HG03432 (cell line): ENCODE measurements around the gene SOD1.
"Not testable (repeated sequence)": the region's sequence is repeated elsewhere in the genome, so short reads cannot be mapped to it uniquely, and the experiment has no call there.

Source experiments
- ATAC-seq: cut with Tn5 transposase; IDR thresholded peaks from one replicate; pipeline ENCODE4 v1.9.1; 2021; ENCODE audit warnings: mild to moderate bottlenecking, moderate library complexity; ENCODE audit not compliant: unreplicated experiment

Gene SOD1

GRCh38 chr21:31659536-31660258 is at the start of gene SOD1:
SOD1 (plus strand) TSS chr21:31659693; CDS start chr21:31659770, 77 bp downstream.
- ATAC-seq, result peak; percentile 96

- ATAC-seq, result no peak
Measured at GRCh38 chr21:31611445-31611844, 48.0 kb upstream of the SOD1 start.

GRCh38 chr21:31612894-31613785 is 46.4 kb upstream of the SOD1 start:
- ATAC-seq, result no peak

- ATAC-seq, result no peak
Measured at GRCh38 chr21:31614705-31615104, 44.8 kb upstream of the SOD1 start.

GRCh38 chr21:31616216-31616615 is 43.3 kb upstream of the SOD1 start:
- ATAC-seq, result no peak

GRCh38 chr21:31618696-31619430 is 40.6 kb upstream of the SOD1 start:
- ATAC-seq, result no peak

GRCh38 chr21:31622397-31622796 is 37.1 kb upstream of the SOD1 start:
- ATAC-seq, result no peak

GRCh38 chr21:31623664-31624063 is 35.8 kb upstream of the SOD1 start:
- peak; percentile 46 for ATAC-seq

GRCh38 chr21:31624181-31624580 is 35.3 kb upstream of the SOD1 start:
- ATAC-seq, result no peak

GRCh38 chr21:31624961-31625491 is 34.5 kb upstream of the SOD1 start:
- no peak for ATAC-seq

GRCh38 chr21:31629972-31630711 is 29.4 kb upstream of the SOD1 start:
- no peak for ATAC-seq

GRCh38 chr21:31631881-31632280 is 27.6 kb upstream of the SOD1 start:
- ATAC-seq, result not testable (repeated sequence)

GRCh38 chr21:31634993-31635392 is 24.5 kb upstream of the SOD1 start:
- ATAC-seq, result no peak

- ATAC-seq, result no peak
Measured at GRCh38 chr21:31636874-31637273, 22.6 kb upstream of the SOD1 start.

- ATAC-seq, result no peak
Measured at GRCh38 chr21:31641416-31641922, 18.0 kb upstream of the SOD1 start.

- no peak for ATAC-seq
Measured at GRCh38 chr21:31644643-31645042, 14.8 kb upstream of the SOD1 start.

- ATAC-seq, result peak; percentile 87
Measured at GRCh38 chr21:31647650-31648049, 11.8 kb upstream of the SOD1 start.

GRCh38 chr21:31650930-31651329 is 8.6 kb upstream of the SOD1 start:
- ATAC-seq, result no peak

- ATAC-seq, result not testable (repeated sequence)
Measured at GRCh38 chr21:31651491-31651890, 8.0 kb upstream of the SOD1 start.

- ATAC-seq, result no peak
Measured at GRCh38 chr21:31654340-31654739, 5.2 kb upstream of the SOD1 start.
